K562 (cell line): ENCODE data around the gene PRR7. TPM values are rescaled to one million over a fixed set of nuclear protein-coding genes. Genes with fewer than 3 reads are reported as not detected.

Experiments
- ATAC-seq: fragments of 200-7000 bp; cut with Tn5 transposase; 3 replicates; pipeline ENCODE4 v1.9.1; 2020; ENCODE audit warnings: moderate library complexity
- BruUV-seq: library from RNA; stranded (reverse); fragments of 400-500 nt; replicated peaks from 2 replicates; lab custom pipeline; 2021; lab: Mats Ljungman, UMichigan
- CTCF ChIA-PET: fragments of 300-600 bp; formaldehyde crosslinking; extraction: SDS; loops from one replicate; lab custom pipeline; 2021; ENCODE audit warnings: low intra/inter-chr PET ratio; lab: Yijun Ruan, JAX
- POLR2A ChIA-PET: fragments of 300-600, 350-650 bp; sonication (Branson Sonifier 250); formaldehyde crosslinking; extraction: SDS; loops from one replicate; lab custom pipeline; 2021; ENCODE audit warnings: antibody characterized with exemption, inconsistent platforms; lab: Yijun Ruan, JAX
- DNase-seq, 4 experiments: peaks; one replicate each; pipeline versions ENCODE4 v3.0.0 to v3.0.0-alpha.2; 2011 to 2018; ENCODE audit warnings: low spot score in 3 of 4, mixed read lengths in 3 of 4; ENCODE audit errors: extremely low read depth in 1 of 4
- FAIRE-seq: peaks from 2 replicates; lab custom pipeline; 2011; peaks lifted over from hg19 to GRCh38; lab: Jason Lieb, UNC
- H2AFZ ChIP-seq: 2 replicates; pipeline ENCODE4 v1.6.0; 2011; ENCODE audit warnings: low read depth, low read length, control low read depth, inconsistent platforms
- H3K27ac ChIP-seq: fragments of 200-600 bp; 3 replicates; pipeline ENCODE4 v1.8.0; 2011; ENCODE audit warnings: low read depth, mild to moderate bottlenecking, control low read depth, inconsistent platforms, low read length, moderate library complexity, mixed read lengths; ENCODE audit errors: extremely low read depth
- H3K27me3 ChIP-seq, 2 experiments: fragments of 300-600 bp in 1 of 2; 2 replicates in 1 of 2; 3 replicates in 1 of 2; pipeline versions ENCODE4 v1.6.0 to v1.8.0; 2011; ENCODE audit warnings: inconsistent platforms in 2 of 2, low read length in 2 of 2, mild to moderate bottlenecking in 1 of 2, mixed read lengths in 1 of 2, moderate library complexity in 1 of 2; ENCODE audit not compliant: control insufficient read depth in 2 of 2, insufficient read depth in 2 of 2
- H3K36me3 ChIP-seq: fragments of 300-600 bp; 3 replicates; pipeline ENCODE4 v1.8.0; 2011; ENCODE audit warnings: mild to moderate bottlenecking, low read length, inconsistent platforms; ENCODE audit not compliant: control insufficient read depth, insufficient read depth
- H3K4me1 ChIP-seq, 2 experiments: fragments of 200-600 bp in 1 of 2; replicated peaks in 1 of 2; 2 replicates in 1 of 2; 3 replicates in 1 of 2; pipeline versions ENCODE4 v1.5.1 to v1.8.0; 2011; ENCODE audit warnings: inconsistent platforms in 2 of 2, low read length in 2 of 2, mild to moderate bottlenecking in 1 of 2, mixed read lengths in 1 of 2, moderate library complexity in 1 of 2; ENCODE audit not compliant: control insufficient read depth in 2 of 2, insufficient read depth in 2 of 2
- H3K4me2 ChIP-seq: 2 replicates; pipeline ENCODE4 v1.6.1; 2011; ENCODE audit warnings: low read length, control low read depth, inconsistent platforms, mixed read lengths; ENCODE audit not compliant: insufficient read depth
- H3K4me3 ChIP-seq: fragments of 200-600 bp; sonication (generic), shearing (Covaris generic); 2 replicates; pipeline ENCODE4 v1.5.1; 2016; ENCODE audit warnings: control low read depth, inconsistent platforms
- H3K79me2 ChIP-seq: fragments of 200-600 bp; 3 replicates; pipeline ENCODE4 v1.8.0; 2011; ENCODE audit warnings: low read length, inconsistent platforms; ENCODE audit not compliant: control insufficient read depth, insufficient read depth
- H3K9ac ChIP-seq, 2 experiments: 2 replicates each; pipeline versions ENCODE4 v1.6.0 to v1.6.1; 2011; ENCODE audit warnings: low read depth in 2 of 2, low read length in 2 of 2, control low read depth in 1 of 2, inconsistent platforms in 1 of 2, mild to moderate bottlenecking in 1 of 2, mixed read lengths in 1 of 2; ENCODE audit not compliant: insufficient read depth in 1 of 2
- H3K9me1 ChIP-seq: one replicate; pipeline ENCODE4 v1.6.0; 2011; ENCODE audit warnings: inconsistent platforms, mild to moderate bottlenecking, low read length, moderate library complexity; ENCODE audit not compliant: control insufficient read depth, insufficient read depth
- H3K9me3 ChIP-seq: replicated peaks from 2 replicates; pipeline ENCODE4 v1.5.1; 2011; ENCODE audit warnings: low read depth, low read length, inconsistent platforms; ENCODE audit not compliant: control insufficient read depth, insufficient read depth
- H4K20me1 ChIP-seq: replicated peaks from 2 replicates; pipeline ENCODE4 v1.6.1; 2011; ENCODE audit warnings: low read length, inconsistent platforms, mixed read lengths; ENCODE audit not compliant: control insufficient read depth, insufficient read depth
- ATF2 ChIP-seq: sonication (generic); formaldehyde crosslinking; IDR thresholded peaks from 2 replicates; pipeline ENCODE4 v1.8.1; 2022; ENCODE audit warnings: missing genetic modification reagents
- ESRRA ChIP-seq: fragments of 450-650 bp; IDR thresholded peaks from 2 replicates; pipeline ENCODE4 v1.6.1; 2014; ENCODE audit warnings: low read depth, mild to moderate bottlenecking, moderate library complexity, borderline replicate concordance
- GABPB2 ChIP-seq: fragments of 250-450 bp; sonication (Bioruptor Pico); conservative IDR thresholded peaks from 2 replicates; pipeline ENCODE4 v1.5.1; 2021; ENCODE audit warnings: mild to moderate bottlenecking
- KDM1A ChIP-seq, 2 experiments: fragments of 450-650 bp; IDR thresholded peaks; 2 replicates each; pipeline ENCODE4 v1.6.1; 2016; ENCODE audit warnings: mild to moderate bottlenecking in 2 of 2
- RBM25 ChIP-seq: fragments of 200-400 bp; formaldehyde crosslinking; IDR thresholded peaks from 2 replicates; pipeline ENCODE4 v1.6.1; 2018; ENCODE audit warnings: low read length, low read depth, moderate library complexity; ENCODE audit not compliant: severe bottlenecking
- WGBS: fragments of 100-300 bp; shearing (Covaris generic); methylation state at CpG from one replicate; pipeline ENCODE4 v1.1.6; 2016; ENCODE audit warnings: low coverage, mixed read lengths; ENCODE audit not compliant: insufficient coverage; ENCODE audit errors: missing lambda C conversion rate; 5-methylcytosine and 5-hydroxymethylcytosine counted together
- in situ Hi-C: fragments of 300-500 bp; cut with MboI; formaldehyde crosslinking; loops from 4 replicates; pipeline ENCODE4 v1.15.0; 2018; ENCODE audit warnings: inconsistent platforms, mixed read lengths
- intact Hi-C: fragments of 100-400 bp; cut with micrococcal nuclease; formaldehyde crosslinking; loops from 2 replicates; pipeline ENCODE4 v1.14.2; 2022
- polyA plus RNA-seq, 8 experiments: library from polyadenylated mRNA; depleted of rRNA in 4 of 8; stranded (reverse) in 5 of 8; unstranded in 3 of 8; fragments of >200 nt; fragmentation: Nextera tagmentation in 2 of 8; fragmentation: Illumina TruSeq in 1 of 8; extraction: Ambion mirVana in 2 of 8; extraction: Trizol in 1 of 8; gene quantifications; 2 replicates each; pipeline versions ENCODE4 v1.2.1 to v1.2.3, GENCODE V29; 2011 to 2014; ENCODE audit warnings: inconsistent platforms in 1 of 8, missing spikeins in 1 of 8
- total RNA-seq, 7 experiments: library from RNA; depleted of rRNA in 6 of 7; stranded (reverse); fragments of >200 nt in 6 of 7; fragmentation: Illumina TruSeq in 2 of 7; extraction: Trizol in 2 of 7; gene quantifications; 2 replicates each; pipeline versions ENCODE4 v1.2.1 to v1.2.3, GENCODE V29; 2011 to 2021; ENCODE audit warnings: low replicate concordance in 1 of 7

Gene PRR7
- total and polyA plus RNA-seq, 9 of the 15 experiments (the other 6 are each of a cell fraction or from before 2014, with no cell fraction given): 0.80 to 11.3 (median 10.4) TPM; not detected in 4

- Histone ChIP-seq H4K20me1 (no peaks in the 10 kb centered on the region), H3K4me1 (peaks cover 10 to 42% of the 10 kb centered on the region in 2 experiments), H3K79me2 (peaks cover 4% of the 10 kb centered on the region; the same call in 1 of the 3 replicates), H3K4me3 (no peak overlapping the region), H3K9me3 (no peaks in the 10 kb centered on the region), H2AFZ (peak overlapping the region; percentile 98), H3K4me2 (peak overlapping the region; percentile 80), H3K27ac (no peak overlapping the region), H3K9me1 (no peaks in the 10 kb centered on the region), H3K36me3 (no peaks in the 10 kb centered on the region), H3K27me3 (no peaks in the 10 kb centered on the region), H3K9ac (peak overlapping the region; percentile 83 to 92; a peak in 3 of 4 replicates)
- BruUV-seq: no TSS peak
- no peak for FAIRE-seq
- ATAC-seq: no peak
- TF ChIP-seq GABPB2 (CRISPR knock-in tag) (no peak), RBM25 (peak; percentile 63), ATF2 (no peak), KDM1A (IDR thresholded peaks at IDR 0.05) (peak in 1 of 2 experiments; percentile 42; a peak in 1 of 4 replicates), ESRRA (peak; percentile 76)
- intact Hi-C loops: loop anchor here (2.0 kb wide), 1 partner anchor 95 kb away; no protein-coding TSS in a partner anchor
- DNase-seq: no peak
- ChIA-PET POLR2A (interaction anchor here (0.7 to 2.5 kb wide), 16 partner anchors 9 to 125 kb away, joined by 3 to 15 read pairs (median 6); partner anchors contain the start of gene PDLIM7), CTCF (interaction anchor here (4.0 kb wide), 1 partner anchor 50 kb away, joined by 107 read pairs; no protein-coding TSS in a partner anchor)
- 43% methylated on average over 1 of the region's 2 CpGs for WGBS
- in situ Hi-C loops: no loop called here
Measured at GRCh38 chr5:177405312-177405711, 41.3 kb upstream of the PRR7 start.
